Measurements from ENCODE around the gene RAMACL.
A peak's percentile ranks its signal among the peaks of the same experiment; 100 is the strongest.

Gene RAMACL

DNA sequence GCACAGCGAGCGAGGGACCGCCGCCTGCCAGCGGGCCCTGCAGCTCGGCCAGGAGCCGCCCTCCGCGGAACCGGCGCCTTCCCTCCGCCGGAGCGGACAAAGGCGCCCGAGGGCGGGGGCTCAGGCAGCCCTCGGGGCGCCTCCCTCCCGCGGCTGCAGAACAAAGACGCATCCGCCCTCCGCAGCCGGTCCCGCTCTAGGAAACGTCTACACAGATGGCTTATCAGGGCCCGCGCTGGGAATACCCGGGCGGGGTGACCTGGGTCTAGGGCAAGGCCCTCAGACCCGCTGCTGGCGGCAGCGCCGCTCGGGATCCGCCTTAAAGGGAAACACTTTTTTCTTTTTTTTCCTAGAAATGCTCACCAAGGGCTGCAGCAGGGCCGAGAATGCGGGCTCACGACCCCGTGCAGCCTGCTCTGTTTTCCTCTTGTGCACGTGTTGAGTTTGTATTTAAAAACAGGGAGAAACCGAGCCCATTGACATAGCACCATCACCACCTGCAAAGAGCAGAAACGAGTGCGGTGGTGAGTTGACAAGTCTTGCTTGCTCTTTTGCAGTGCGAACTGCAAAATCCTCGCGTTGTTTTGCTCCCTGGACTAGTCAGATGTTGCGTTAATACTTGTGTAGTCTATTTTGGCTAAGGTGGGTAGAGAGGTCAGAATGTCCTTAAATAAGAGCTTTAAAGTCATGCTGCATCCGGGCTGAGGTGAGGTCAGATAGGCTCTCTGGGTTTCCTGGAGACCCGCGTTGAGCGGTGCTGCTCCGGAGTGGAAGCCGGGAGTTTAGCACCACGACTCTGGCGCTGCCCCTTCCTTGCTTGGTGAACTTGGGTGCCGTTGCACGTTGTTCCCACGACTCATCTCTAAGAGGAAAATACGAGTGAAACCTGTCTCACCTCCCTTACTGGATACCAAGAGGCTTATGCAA lies 41.7 kb upstream of the RAMACL start:
- FAIRE-seq = no peak
- no peak for DNase-seq (ENCODE audit: insufficient read length, low spot score)
- TF ChIP-seq, protein P1, sequence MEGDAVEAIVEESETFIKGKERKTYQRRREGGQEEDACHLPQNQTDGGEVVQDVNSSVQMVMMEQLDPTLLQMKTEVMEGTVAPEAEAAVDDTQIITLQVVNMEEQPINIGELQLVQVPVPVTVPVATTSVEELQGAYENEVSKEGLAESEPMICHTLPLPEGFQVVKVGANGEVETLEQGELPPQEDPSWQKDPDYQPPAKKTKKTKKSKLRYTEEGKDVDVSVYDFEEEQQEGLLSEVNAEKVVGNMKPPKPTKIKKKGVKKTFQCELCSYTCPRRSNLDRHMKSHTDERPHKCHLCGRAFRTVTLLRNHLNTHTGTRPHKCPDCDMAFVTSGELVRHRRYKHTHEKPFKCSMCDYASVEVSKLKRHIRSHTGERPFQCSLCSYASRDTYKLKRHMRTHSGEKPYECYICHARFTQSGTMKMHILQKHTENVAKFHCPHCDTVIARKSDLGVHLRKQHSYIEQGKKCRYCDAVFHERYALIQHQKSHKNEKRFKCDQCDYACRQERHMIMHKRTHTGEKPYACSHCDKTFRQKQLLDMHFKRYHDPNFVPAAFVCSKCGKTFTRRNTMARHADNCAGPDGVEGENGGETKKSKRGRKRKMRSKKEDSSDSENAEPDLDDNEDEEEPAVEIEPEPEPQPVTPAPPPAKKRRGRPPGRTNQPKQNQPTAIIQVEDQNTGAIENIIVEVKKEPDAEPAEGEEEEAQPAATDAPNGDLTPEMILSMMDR (IDR thresholded peaks at IDR 0.05; ENCODE audit: insufficient read depth, missing control alignments) = no peak

DNA sequence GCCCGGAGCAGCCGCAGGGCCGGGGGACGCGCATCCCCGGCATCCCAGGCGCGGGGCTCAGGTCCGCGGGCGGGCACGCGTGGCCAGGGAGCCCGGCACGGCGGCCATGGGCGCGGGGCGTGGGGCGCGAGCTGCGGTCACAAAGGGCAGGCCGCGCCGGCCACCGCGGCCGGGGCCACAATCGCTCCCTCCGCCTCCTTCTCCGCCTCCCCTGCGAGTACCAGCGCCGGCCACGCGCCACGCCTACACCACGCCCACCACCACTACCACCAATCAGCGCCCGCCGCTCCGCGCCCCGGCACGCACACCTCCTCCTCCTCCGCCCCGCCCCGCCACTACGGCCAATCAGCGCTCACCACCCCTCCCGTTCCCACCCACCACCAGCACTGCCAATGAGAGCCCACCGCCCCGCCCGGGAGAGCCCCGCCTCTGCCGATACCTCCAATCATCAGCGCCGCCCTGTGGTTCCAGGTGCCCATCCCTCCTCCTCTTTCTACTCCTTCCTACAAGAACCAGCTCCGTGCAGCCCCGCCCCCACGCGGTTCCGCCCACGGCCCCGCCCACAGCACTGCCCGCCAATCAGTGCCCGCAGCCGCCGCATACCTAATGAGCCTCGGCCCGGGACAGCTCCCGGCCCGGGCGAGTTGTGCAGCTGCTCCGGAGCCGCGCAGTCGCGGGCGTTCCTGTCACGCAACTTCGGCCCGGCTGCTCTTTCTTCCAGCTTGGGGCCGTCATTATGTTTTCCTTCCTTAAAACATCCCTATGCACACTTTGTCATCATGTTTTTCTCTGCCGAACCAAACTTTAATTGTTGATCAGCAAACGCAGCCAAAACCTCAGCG lies 40.8 kb upstream of the RAMACL start, which contains the start of gene RPS6KA2:
Gene RPS6KA2, minus strand, starts transcription at position 219 of the 842 bp plus-strand sequence. CDS start 232 bp downstream, outside the sequence.
- FAIRE-seq (no peak), DNase-seq (ENCODE audit: insufficient read length, low spot score) (peak; percentile 25)
- TF ChIP-seq, protein P1 (IDR thresholded peaks at IDR 0.05; ENCODE audit: insufficient read depth, missing control alignments) = no peak

DNA sequence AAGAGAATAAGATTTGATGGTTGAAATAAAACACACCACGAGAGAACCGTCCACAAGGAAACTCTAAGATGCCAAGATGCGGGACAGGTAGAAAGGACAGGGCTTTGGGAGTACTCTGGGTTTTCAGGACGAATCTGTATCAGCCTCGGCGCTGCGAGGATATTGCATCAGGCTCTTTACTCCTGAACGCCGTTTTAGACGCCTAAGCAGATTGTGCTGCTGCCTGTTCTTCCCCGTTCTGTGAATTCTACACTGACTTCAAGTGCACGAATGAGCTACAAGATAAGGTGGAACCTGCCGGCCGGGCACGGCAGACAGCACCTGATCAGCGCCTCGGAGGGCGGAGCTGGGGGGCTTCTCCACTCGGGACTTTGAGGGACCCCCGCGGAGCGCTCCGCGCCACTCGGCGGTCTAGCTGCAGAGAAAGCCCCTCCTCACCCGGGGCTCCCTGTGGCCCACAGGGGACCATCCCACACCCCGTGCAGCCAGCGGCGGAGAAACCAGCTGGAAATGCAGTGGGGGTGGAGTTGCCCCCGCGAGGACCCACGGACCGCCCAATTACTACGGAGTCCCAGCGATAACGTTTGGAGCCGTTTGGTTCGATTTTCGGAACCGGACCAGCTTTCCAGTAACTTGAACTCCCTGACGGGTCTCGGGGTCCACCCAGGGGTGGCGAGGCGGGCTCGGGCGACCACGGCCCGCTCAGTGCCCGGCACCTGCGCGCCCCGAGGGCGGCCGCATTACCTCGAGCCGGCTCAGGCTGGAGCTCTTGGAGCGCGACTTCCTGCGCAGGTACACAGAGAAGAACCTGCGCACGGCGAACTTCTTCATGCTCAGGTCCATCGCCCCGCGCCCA lies 39.9 kb upstream of the RAMACL start:
- DNase-seq (ENCODE audit: insufficient read length, low spot score) = no peak
- FAIRE-seq = no peak

DNA sequence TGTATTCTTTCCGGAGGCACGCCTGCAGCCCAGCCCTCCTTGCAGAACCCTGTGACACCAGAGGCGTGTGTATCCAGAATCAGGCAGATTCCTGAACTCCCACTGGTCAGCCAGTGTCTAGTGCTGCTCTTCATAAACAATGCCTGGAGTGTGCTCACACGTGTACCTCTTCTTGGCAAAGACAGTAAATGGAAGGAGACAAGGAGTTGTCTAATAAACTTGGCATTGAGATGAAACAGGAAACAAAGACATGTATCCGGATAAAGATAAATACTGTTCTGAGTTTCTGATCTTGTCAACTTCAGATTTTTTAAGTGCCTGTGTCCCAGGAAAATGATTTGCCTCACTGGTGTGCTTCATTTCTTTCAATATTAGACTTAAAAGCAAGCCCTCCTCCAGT lies 38.9 kb upstream of the RAMACL start:
- no peak for DNase-seq (ENCODE audit: insufficient read length, low spot score)
- FAIRE-seq = no peak
- TF ChIP-seq, protein P1 (IDR thresholded peaks at IDR 0.05; ENCODE audit: insufficient read depth, missing control alignments) = no peak

More for the DNA sequence above, 39.9 kb upstream of the RAMACL start:
- TF ChIP-seq, protein P1 (IDR thresholded peaks at IDR 0.05; ENCODE audit: insufficient read depth, missing control alignments) = no peak

DNA sequence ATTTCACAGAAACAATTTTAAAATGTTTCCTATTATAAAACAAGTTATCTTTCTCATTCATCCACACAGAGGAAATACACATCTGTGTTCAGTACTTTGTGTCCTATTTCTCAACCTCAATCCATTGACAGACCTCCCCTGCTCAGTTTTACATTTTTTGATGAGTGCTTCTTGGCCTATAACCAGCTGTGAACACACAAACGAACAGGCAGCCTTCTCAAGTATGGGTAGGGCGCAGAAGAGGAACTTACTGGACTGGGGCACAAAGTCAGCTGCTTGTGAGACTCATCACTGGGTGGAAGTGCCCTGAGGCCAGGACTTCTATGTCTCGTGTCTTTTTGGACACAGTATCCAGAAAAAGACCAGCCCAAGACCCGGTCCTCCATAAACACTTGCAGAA lies 37.8 kb upstream of the RAMACL start:
- DNase-seq (ENCODE audit: insufficient read length, low spot score) (no peak), FAIRE-seq (no peak)
- TF ChIP-seq, protein P1 (IDR thresholded peaks at IDR 0.05; ENCODE audit: insufficient read depth, missing control alignments) = no peak

DNA sequence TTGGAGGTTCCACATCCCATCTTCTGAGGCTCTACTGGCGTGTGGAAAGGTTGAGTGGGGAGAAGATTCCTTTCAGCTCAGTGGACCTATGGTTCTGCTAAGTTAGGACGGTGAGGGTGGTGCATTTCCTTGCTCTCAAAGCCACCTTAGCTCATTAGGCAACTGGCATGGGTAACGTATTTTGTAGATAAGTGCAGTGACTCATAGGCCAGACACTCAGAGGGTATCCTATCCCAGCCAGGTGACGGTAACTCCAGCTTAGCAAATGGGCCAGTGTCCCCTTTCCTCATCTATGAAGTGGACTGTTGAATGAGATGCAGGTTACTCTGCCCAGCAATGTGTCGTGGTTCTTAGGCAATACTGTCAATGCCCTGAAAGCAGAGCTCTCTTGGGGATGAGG lies 36.8 kb upstream of the RAMACL start:
- no peak for DNase-seq (ENCODE audit: insufficient read length, low spot score)
- TF ChIP-seq, protein P1 (IDR thresholded peaks at IDR 0.05; ENCODE audit: insufficient read depth, missing control alignments) = no peak
- no peak for FAIRE-seq

Data from D721Med (cell line).